ENCODE measurements around the gene TAF1C. TPM values are rescaled to one million over a fixed set of nuclear protein-coding genes. Genes with fewer than 3 reads are reported as not detected.

Gene TAF1C
- total and polyA plus RNA-seq, 2 of the 8 experiments (the other 6 are each of a cell fraction or from before 2014, with no cell fraction given): 44.6 to 63.8 TPM

GRCh38 chr16:84226026-84226425 is 39.2 kb upstream of the TAF1C start (continued):
- TF ChIP-seq GABPA (IDR thresholded peaks at IDR 0.05; ENCODE audit: borderline replicate concordance, insufficient read depth, low read length) (no peak), CEBPB (IDR thresholded peaks at IDR 0.05; ENCODE audit: low read depth, low read length) (no peak), SIRT6 (IDR thresholded peaks at IDR 0.05; ENCODE audit: low read length) (no peak)
